ENCODE measurements around the gene CYP4A11.
"Not testable (repeated sequence)": the region's sequence is repeated elsewhere in the genome, so short reads cannot be mapped to it uniquely, and the experiment has no call there.

Gene CYP4A11

GRCh38 chr1:46941135-46941694 is at the start of gene CYP4A11:
CYP4A11 (minus strand) TSS chr1:46941476; CDS start chr1:46941433, 43 bp downstream.
- DNase-seq (ENCODE audit: low read depth): no peak

GRCh38 chr1:46990541-46990940 is 49.3 kb upstream of the CYP4A11 start:
- not testable (repeated sequence) for DNase-seq (ENCODE audit: low read depth)

GRCh38 chr1:46983830-46984586 is 42.7 kb upstream of the CYP4A11 start:
- DNase-seq (ENCODE audit: low read depth): no peak

GRCh38 chr1:46983166-46983829 is 42.0 kb upstream of the CYP4A11 start:
- no peak for DNase-seq (ENCODE audit: low read depth)

DNA sequence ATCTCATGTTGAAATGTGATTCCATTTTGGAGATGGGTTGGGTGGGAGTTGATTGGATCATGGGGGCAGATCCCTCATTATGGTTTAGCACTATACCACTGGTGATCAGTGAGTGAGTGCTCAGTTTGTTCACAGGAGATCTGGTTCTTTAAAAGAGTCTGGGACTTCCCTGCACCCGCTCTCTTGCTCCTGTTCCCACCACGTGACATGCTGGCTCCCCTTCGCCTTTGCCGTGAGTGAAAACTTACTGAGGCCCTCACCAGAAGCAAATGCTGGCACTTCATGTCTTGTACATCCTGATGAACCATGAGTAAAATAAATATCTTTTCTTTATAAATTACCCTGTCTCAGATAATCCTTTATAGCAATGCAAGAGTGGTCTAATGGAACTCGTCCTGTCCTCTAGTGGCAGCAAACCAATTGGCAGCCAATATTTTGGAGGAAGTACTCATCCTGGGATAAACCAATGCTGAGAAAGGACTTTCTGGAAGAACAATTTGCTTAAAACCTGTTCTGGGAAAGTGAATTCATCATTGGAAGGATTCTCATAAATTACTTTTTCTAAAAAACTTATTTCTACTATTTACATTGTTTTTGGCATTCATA is 27.8 kb upstream of the CYP4A11 start:
- DNase-seq (ENCODE audit: low read depth): no peak

DNA sequence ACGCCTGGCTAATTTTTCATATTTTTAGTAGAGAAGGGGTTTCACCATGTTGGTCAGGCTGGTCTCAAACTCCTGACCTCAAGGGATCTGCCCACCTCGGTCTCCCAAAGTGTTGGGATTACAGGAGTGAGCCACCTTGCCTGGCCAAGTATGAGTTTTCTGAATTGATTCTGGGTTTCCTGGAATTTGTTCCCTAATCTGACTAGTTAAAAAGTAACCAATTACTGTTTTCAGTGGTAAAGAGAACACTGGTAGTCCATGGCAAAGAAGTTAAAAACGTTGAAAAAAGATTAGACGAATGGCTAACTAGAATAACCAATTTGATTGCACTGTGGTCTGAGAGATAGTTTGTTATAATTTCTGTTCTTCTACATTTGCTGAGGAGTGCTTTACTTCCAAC is 21.0 kb upstream of the CYP4A11 start:
- not testable (repeated sequence) for DNase-seq (ENCODE audit: low read depth)

DNA sequence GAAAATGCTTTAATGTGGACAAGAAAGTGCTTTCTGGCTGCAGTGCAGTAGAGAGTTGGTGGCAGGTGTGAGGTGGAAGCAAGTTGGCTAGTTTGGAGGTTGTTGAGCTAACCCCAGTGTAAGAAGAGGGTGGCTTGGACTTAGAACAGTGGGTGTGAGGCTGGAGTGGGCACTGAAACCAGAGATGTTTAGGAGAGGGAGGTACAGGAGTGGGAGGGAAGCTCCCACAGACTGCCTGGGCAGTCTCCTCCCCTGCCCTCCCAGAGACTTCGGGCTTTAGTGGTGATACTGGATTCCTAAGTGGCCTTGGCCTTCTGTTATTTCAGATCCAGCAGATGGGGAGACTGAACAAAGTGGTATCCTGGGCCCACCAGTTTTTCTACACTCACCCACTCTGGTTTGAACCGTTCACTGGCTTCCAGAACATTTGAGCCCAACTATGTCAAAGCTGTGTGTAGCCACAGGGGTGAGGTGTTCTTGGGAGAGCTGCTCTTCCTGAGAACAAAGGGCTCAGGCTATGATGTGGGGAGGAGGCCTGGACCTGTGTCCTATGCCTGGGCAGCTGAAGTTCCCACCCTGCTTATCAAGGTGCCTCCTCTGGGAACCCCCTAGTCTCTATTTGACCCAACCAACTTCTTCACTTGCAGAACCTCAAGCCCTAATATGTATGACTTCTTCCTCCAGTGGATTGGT is 19.9 kb upstream of the CYP4A11 start:
- no peak for DNase-seq (ENCODE audit: low read depth)

DNA sequence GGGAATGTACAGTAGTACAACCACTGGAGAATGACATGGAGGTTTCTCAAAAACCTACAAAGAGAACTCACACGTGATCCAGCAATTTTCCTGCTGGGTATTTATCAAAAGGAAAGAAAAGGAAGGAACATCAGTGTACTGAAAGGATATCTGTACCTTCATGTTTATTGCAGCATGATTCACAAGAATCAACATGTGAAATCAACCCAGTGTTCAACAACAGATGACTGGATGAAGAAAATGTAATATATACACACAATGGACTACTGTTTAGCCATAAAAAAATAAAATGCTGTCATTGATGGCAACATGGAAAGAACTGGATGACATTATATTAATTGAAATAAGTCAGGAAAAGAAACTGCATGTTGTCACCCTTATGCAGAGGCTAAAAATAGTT is 19.0 kb upstream of the CYP4A11 start:
- no peak for DNase-seq (ENCODE audit: low read depth)

GRCh38 chr1:46955116-46955515 is 13.8 kb upstream of the CYP4A11 start:
- DNase-seq (ENCODE audit: low read depth): not testable (repeated sequence)

DNA sequence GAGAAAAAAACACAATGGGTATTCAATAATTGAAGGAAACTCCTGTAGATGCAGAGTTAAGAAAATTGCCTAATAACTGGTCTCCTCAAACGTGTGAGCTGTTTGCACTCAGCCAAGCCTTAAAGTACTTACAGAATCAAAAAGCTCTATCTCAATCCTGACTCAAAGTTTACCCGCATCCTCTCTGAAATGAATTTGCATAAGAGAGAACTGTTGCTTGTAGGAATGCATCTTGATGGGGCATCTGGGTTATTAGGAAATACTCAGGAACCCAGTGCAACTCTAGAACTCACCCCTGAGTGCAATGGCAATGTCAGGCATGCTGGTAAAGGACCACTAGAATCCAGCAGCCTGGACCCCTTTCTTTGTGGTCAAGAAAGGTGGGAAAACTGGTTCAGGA is 12.6 kb upstream of the CYP4A11 start:
- not testable (repeated sequence) for DNase-seq (ENCODE audit: low read depth)

DNA sequence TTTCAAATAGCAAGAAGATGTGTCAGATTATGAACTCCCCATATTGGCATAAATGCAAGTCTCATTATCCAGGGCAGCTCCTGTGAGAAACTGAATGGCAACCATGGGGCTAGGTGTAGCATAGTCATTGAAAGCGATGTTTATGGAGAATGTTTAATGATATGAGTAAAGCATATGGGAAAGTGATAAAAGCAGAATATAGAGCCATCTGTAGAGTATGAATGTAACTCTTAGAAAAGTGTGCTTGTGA is 8.1 kb upstream of the CYP4A11 start:
- DNase-seq (ENCODE audit: low read depth): not testable (repeated sequence)

DNA sequence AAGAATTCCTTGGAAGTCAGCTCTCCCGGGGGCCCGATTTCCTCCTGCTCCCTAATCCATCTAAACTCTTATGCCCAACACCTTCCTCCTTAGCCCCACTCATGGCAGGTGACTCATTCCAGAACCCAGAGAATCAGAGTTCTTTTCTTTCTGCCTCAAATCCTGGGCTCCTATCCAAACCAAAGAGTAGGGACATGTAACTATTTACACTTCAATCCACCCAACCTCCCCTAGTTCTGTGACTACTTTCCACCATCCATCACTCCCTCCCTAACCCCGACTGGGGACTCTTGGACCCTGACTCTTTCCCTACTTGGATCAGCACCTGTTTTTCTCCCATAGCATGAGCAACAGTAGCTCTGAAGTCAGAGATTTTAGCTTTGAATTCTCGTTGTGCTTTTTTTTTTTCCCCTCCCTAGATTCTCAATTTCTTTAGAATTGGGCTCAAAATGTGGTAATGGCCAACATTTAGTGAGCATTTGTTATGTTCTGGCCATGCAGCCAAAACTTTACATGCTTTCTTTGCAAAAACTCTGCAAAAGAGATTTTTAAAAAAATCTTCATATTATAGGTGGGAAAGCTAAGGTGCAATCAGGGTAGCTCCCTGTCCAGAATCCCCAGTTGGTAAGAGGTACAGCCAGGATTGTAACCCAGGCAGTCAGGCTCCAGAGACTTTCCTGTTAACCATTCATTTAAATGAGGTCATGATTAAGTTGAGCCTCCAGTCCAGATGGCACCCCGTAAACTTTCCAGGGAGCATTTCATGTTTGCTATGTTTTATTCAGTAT is 7.5 kb upstream of the CYP4A11 start:
- DNase-seq (ENCODE audit: low read depth): no peak

DNA sequence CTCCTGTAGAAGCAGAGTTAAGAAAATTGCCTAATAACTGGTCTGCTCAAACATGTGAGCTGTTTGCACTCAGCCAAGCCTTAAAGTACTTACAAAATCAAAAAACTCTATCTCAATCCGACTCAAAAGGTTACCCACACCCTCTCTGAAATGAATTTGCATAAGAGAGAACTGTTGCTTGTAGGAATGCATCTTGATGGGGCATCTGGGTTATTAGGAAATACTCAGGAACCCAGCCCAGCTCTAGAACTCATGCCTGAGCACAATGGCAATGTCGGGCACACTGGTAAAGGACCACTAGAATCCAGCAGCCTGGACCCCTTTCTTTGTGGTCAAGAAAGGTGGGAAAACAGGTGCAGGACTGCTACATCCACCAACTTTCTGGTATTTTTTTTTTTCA is 6.4 kb upstream of the CYP4A11 start:
- not testable (repeated sequence) for DNase-seq (ENCODE audit: low read depth)

DNA sequence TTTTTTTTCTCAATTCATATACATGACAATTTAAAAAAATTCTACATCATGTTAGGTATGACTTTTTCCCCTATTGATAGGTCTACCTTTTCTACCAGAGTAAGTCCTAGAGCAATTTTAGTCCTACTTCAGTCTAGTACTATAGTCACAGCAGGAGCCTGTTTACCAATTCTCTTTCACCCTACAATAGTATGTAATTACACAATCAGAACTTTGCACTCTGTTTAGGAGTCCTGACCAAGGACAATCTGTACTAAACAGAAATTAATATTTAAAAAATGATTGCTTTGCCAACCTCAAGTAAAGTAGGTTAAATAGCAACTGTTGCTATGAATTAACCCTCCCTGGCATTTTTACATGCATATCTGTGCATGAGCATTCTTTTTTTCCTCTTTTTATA is 810 bp upstream of the CYP4A11 start:
- DNase-seq (ENCODE audit: low read depth): no peak

DNA sequence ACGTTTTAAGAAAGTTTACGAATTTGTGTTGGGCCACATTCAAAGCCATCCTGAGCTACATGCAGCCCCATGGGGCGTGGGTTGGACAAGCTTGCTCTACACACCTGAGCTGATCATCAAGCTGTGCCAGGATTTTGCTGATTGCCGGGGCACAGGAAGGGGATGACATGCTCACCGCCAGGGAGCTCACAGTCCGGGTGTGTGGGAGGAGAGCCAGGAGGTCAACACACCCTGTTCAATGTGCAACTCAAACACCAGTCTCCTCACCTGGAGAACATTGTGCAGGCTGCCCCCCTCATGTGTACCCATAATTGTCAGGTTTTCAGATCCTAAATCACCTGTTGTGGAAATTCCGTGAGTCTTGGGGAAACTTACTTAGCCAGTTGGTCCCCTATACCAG is 969 bp downstream of the CYP4A11 start:
- DNase-seq (ENCODE audit: low read depth): no peak

DNA sequence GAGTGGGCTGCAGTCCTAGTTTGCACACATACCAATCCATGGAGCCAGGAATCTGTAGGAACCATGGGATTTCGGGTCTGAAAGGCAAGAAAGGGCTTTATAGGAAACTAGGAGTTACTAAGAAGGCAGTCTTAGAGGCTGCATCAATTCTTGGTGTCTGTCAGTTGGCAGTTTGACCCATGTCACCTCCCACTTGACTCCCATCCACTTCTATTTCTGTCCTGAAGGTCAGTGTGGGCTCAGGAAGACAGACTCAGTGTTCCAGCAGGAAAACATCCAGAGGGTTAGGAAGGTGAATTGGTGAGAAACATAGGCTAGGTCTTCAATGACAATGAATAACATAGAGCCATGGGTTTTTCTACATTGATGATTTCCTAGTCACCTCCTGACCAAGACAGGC is 4.0 kb downstream of the CYP4A11 start:
- no peak for DNase-seq (ENCODE audit: low read depth)

GRCh38 chr1:46936788-46937187 is 4.5 kb downstream of the CYP4A11 start:
- no peak for DNase-seq (ENCODE audit: low read depth)

GRCh38 chr1:46934852-46935251 is 6.4 kb downstream of the CYP4A11 start:
- not testable (repeated sequence) for DNase-seq (ENCODE audit: low read depth)

DNA sequence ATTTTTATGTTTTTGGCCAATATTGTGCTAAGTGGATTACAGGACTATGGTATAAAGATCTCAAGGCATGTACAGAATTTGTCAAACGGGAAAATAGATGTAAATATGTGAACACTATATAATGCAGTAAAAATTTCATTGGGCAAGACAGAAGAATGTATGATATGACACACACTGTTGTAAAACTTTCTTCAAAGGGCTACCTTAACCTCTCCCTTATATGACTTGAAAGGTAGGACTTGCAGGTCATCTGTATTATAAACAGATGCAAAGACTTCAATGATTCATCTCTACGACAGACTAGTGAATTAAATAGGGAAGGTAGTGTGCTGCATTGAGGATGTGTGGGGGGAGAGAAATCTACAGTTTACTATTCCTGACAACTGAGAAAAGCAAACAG is 9.3 kb downstream of the CYP4A11 start:
- not testable (repeated sequence) for DNase-seq (ENCODE audit: low read depth)

DNA sequence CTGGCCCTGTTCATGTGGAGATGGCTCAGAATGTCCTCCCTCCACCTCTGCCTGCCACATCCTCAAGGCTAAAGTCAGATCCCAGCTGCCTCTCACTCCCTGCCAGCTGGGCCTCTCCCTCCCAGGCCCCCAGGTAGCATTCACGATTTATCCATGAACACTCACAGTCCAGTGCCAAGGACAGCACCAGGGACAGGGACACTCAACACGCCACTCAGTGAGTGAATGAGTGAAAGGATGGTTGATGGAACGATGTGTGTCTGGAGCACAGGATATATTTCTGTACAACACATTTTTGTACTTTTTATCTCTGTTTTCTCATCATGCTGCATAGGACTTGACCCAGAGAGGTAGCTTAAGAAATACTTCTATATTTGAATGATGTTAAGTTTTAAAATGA is 10.1 kb downstream of the CYP4A11 start:
- no peak for DNase-seq (ENCODE audit: low read depth)

GRCh38 chr1:46927249-46927835 is 13.9 kb downstream of the CYP4A11 start:
- no peak for DNase-seq (ENCODE audit: low read depth)
